Panc1 (cell line): ENCODE results near the gene WASL.

ENCODE experiments used
- CTCF ChIP-seq: fragments of 450-650 bp; IDR thresholded peaks from 2 replicates; pipeline ENCODE4 v1.5.1; 2017; ENCODE audit warnings: mild to moderate bottlenecking
- POLR2AphosphoS5 ChIP-seq: IDR thresholded peaks from 2 replicates; pipeline ENCODE4 v1.6.1; 2012; ENCODE audit warnings: mild to moderate bottlenecking, low read depth, low read length, moderate library complexity
- REST ChIP-seq, 2 experiments: IDR thresholded peaks; 2 replicates each; pipeline ENCODE4 v1.6.1; 2011 to 2012; ENCODE audit warnings: low read depth in 2 of 2, control low read depth in 1 of 2, low read length in 1 of 2, mild to moderate bottlenecking in 1 of 2, moderate library complexity in 1 of 2; ENCODE audit not compliant: insufficient read depth in 1 of 2
- SIN3A ChIP-seq: IDR thresholded peaks from 2 replicates; pipeline ENCODE4 v1.6.1; 2012; ENCODE audit warnings: low read depth, mild to moderate bottlenecking, low read length, moderate library complexity, borderline replicate concordance; ENCODE audit not compliant: insufficient read depth
- TCF7L2 ChIP-seq: IDR thresholded peaks from 2 replicates; pipeline ENCODE4 v1.6.1; 2011; ENCODE audit warnings: mild to moderate bottlenecking, low read depth, low read length, inconsistent platforms

GRCh38 chr7:123660514-123661354 lies 88.1 kb downstream of the WASL start:
- TF ChIP-seq REST (IDR thresholded peaks at IDR 0.05; ENCODE audit: insufficient read depth in 1 of 2, low read depth in 2 of 2, low read length in 1 of 2) (no peak), CTCF (no peak), TCF7L2 (no peak), POLR2AphosphoS5 (no peak), SIN3A (no peak)
